HepG2 (cell line): ENCODE data around the gene PTPDC1. TPM values are rescaled to one million over a fixed set of nuclear protein-coding genes. Genes with fewer than 3 reads are reported as not detected.

Source experiments
- ATAC-seq: fragments of 200-7000 bp; cut with Tn5 transposase; 3 replicates; pipeline ENCODE4 v1.9.1; 2020; ENCODE audit warnings: mild to moderate bottlenecking, moderate library complexity
- BruUV-seq: library from RNA; stranded (reverse); fragments of 400-500 nt; replicated peaks from 2 replicates; lab custom pipeline; 2021; lab: Mats Ljungman, UMichigan
- CTCF ChIA-PET: fragments of 300-600 bp; formaldehyde crosslinking; extraction: SDS; loops from one replicate; lab custom pipeline; 2021; ENCODE audit warnings: low total read pairs, inconsistent platforms, low intra/inter-chr PET ratio; lab: Yijun Ruan, JAX
- POLR2A ChIA-PET: fragments of 350-600 bp; sonication (Branson Sonifier 250); formaldehyde crosslinking; loops from one replicate; lab custom pipeline; 2020; ENCODE audit warnings: antibody characterized with exemption, inconsistent platforms; lab: Yijun Ruan, JAX
- DNase-seq: peaks from one replicate; pipeline ENCODE4 v3.0.0-alpha.2; 2015; ENCODE audit warnings: low spot score
- FAIRE-seq: peaks from 3 replicates; lab custom pipeline; 2011; peaks lifted over from hg19 to GRCh38; lab: Jason Lieb, UNC
- H2AFZ ChIP-seq: one replicate; pipeline ENCODE4 v1.6.1; 2011; ENCODE audit warnings: low read length, inconsistent platforms
- H3K27ac ChIP-seq: fragments of 300-600 bp; 3 replicates; pipeline ENCODE4 v1.8.0; 2011; ENCODE audit warnings: mixed run types, mild to moderate bottlenecking, mixed read lengths, low read length, inconsistent platforms; ENCODE audit not compliant: insufficient read depth; ENCODE audit errors: extremely low read length
- H3K27me3 ChIP-seq, 2 experiments: fragments of 200-600 bp in 1 of 2; 2 replicates in 1 of 2; 3 replicates in 1 of 2; pipeline versions ENCODE4 v1.6.0 to v1.8.0; 2011; ENCODE audit warnings: low read length in 2 of 2, mild to moderate bottlenecking in 2 of 2, moderate library complexity in 2 of 2, inconsistent platforms in 1 of 2; ENCODE audit not compliant: insufficient read depth in 2 of 2, control insufficient read depth in 1 of 2
- H3K36me3 ChIP-seq, 2 experiments: fragments of 200-600 bp in 1 of 2; replicated peaks in 1 of 2; 2 replicates in 1 of 2; 3 replicates in 1 of 2; pipeline versions ENCODE4 v1.5.1 to v1.8.0; 2011; ENCODE audit warnings: low read length in 2 of 2, inconsistent platforms in 1 of 2; ENCODE audit not compliant: insufficient read depth in 2 of 2, control insufficient read depth in 1 of 2
- H3K4me1 ChIP-seq: 2 replicates; pipeline ENCODE4 v1.5.1; 2012; ENCODE audit warnings: low read length, inconsistent platforms; ENCODE audit not compliant: insufficient read depth
- H3K4me2 ChIP-seq: 2 replicates; pipeline ENCODE4 v1.6.0; 2011; ENCODE audit warnings: low read depth, low read length, inconsistent platforms
- H3K4me3 ChIP-seq, 3 experiments: fragments of 200-600 bp in 1 of 3; sonication (generic), shearing (Covaris generic) in 1 of 3; replicated peaks in 1 of 3; 2 replicates each; pipeline ENCODE4 v1.5.1; 2011 to 2016; ENCODE audit warnings: low read length in 3 of 3, inconsistent platforms in 2 of 3, low read depth in 2 of 3, mild to moderate bottlenecking in 2 of 3, control low read depth in 1 of 3, mixed read lengths in 1 of 3; ENCODE audit not compliant: insufficient read depth in 1 of 3
- H3K79me2 ChIP-seq: one replicate; pipeline ENCODE4 v1.6.1; 2011; ENCODE audit warnings: low read length, inconsistent platforms; ENCODE audit not compliant: insufficient read depth
- H3K9ac ChIP-seq: 2 replicates; pipeline ENCODE4 v1.6.0; 2011; ENCODE audit warnings: mild to moderate bottlenecking, low read depth, low read length, inconsistent platforms; ENCODE audit not compliant: insufficient read depth
- H3K9me3 ChIP-seq: 2 replicates; pipeline ENCODE4 v1.5.1; 2012; ENCODE audit warnings: mild to moderate bottlenecking, low read length
- H4K20me1 ChIP-seq: 2 replicates; pipeline ENCODE4 v1.6.0; 2011; ENCODE audit warnings: inconsistent platforms, mild to moderate bottlenecking, low read length, moderate library complexity; ENCODE audit not compliant: insufficient read depth
- ARHGAP35 ChIP-seq: sonication (generic); formaldehyde crosslinking; IDR thresholded peaks from 2 replicates; pipeline ENCODE4 v1.9.0; 2022; ENCODE audit warnings: mild to moderate bottlenecking, inconsistent platforms, moderate library complexity, missing genetic modification reagents, borderline replicate concordance
- CENPT ChIP-seq: sonication (generic); formaldehyde crosslinking; IDR thresholded peaks from 2 replicates; pipeline ENCODE4 v1.8.0; 2022; ENCODE audit warnings: low read depth, mild to moderate bottlenecking, moderate library complexity, missing genetic modification reagents
- EED ChIP-seq: sonication (generic); formaldehyde crosslinking; IDR thresholded peaks from 2 replicates; pipeline ENCODE4 v1.5.0; 2020; ENCODE audit warnings: mild to moderate bottlenecking, missing genetic modification reagents
- HHEX ChIP-seq: IDR thresholded peaks from 2 replicates; pipeline ENCODE4 v1.6.1; 2016; ENCODE audit warnings: control low read depth
- KMT2A ChIP-seq: sonication (generic); formaldehyde crosslinking; IDR thresholded peaks from 2 replicates; pipeline ENCODE4 v1.4.0; 2020; ENCODE audit warnings: missing genetic modification reagents
- REPIN1 ChIP-seq: sonication (generic); formaldehyde crosslinking; IDR thresholded peaks from 2 replicates; pipeline ENCODE4 v1.8.0; 2022; ENCODE audit warnings: missing genetic modification reagents, low read depth, mild to moderate bottlenecking, borderline replicate concordance
- U2AF1 ChIP-seq: fragments of 200-400 bp; formaldehyde crosslinking; optimal IDR thresholded peaks from 2 replicates; pipeline ENCODE3; 2017; ENCODE audit warnings: mild to moderate bottlenecking, low read depth, low read length
- YY1 ChIP-seq: IDR thresholded peaks from 2 replicates; pipeline ENCODE4 v1.6.1; 2011; ENCODE audit warnings: low read length, low read depth, moderate library complexity, mild to moderate bottlenecking; ENCODE audit not compliant: insufficient read depth, insufficient replicate concordance
- ZKSCAN5 ChIP-seq: sonication (generic); formaldehyde crosslinking; IDR thresholded peaks from 2 replicates; pipeline ENCODE4 v1.5.1; 2020; ENCODE audit warnings: mild to moderate bottlenecking, missing genetic modification reagents
- WGBS: methylation state at CpG from one replicate; pipeline ENCODE4 v1.1.6; 2017; ENCODE audit warnings: low lambda C conversion rate; 5-methylcytosine and 5-hydroxymethylcytosine counted together
- in situ Hi-C: cut with HindIII; loops from 2 replicates; pipeline ENCODE4 v1.10.0; 2017; ENCODE audit warnings: low pct_unique_long_range_greater_than_20kb; ENCODE audit not compliant: extremely low pct_ligation_motif_present
- intact Hi-C: fragments of 100-400 bp; cut with micrococcal nuclease; formaldehyde crosslinking; loops from one replicate; pipeline ENCODE4 v1.10.0; 2022; ENCODE audit not compliant: unreplicated experiment
- polyA plus RNA-seq, 8 experiments: library from polyadenylated mRNA; depleted of rRNA in 3 of 8; stranded (reverse) in 7 of 8; unstranded in 1 of 8; fragments of >200 nt; fragmentation: Illumina TruSeq in 4 of 8; extraction: Trizol in 4 of 8; gene quantifications; 2 replicates each; pipeline versions ENCODE4 v1.2.1 to v1.2.3, GENCODE V29; 2011 to 2016; ENCODE audit warnings: low read depth in 4 of 8, missing spikeins in 1 of 8, mixed read lengths in 1 of 8; ENCODE audit not compliant: insufficient read depth in 1 of 8
- total RNA-seq, 5 experiments: library from RNA; depleted of rRNA; stranded (reverse); fragments of >200 nt; fragmentation: Illumina TruSeq; extraction: Trizol; gene quantifications; 2 replicates each; pipeline ENCODE4 v1.2.3, GENCODE V29; 2016; ENCODE audit warnings: low read depth in 1 of 5
- TF ChIP-seq, protein P1 (sequence below): sonication (generic); formaldehyde crosslinking; IDR thresholded peaks from 2 replicates; pipeline ENCODE4 v1.5.1; 2020; ENCODE audit warnings: mild to moderate bottlenecking, missing genetic modification reagents, borderline replicate concordance

The PTPDC1 gene
- total and polyA plus RNA-seq, 2 of the 13 experiments (the other 11 are each of a cell fraction or from before 2014, with no cell fraction given): 6.1 to 8.6 TPM

GRCh38 chr9:94082956-94083355 is 1.3 kb upstream of the PTPDC1 start:
- Histone ChIP-seq H4K20me1 (no peaks in the 10 kb centered on the region), H3K4me1 (peaks cover 19% of the 10 kb centered on the region), H3K79me2 (no peaks in the 10 kb centered on the region), H3K9me3 (no peaks in the 10 kb centered on the region), H3K4me3 (no peak overlapping the region), H3K27ac (no peak overlapping the region), H3K36me3 (peaks cover 0 to under 1% of the 10 kb centered on the region in 2 experiments; a peak in 2 of 5 replicates), H3K4me2 (no peak overlapping the region), H3K27me3 (no peaks in the 10 kb centered on the region), H2AFZ (no peak overlapping the region), H3K9ac (no peak overlapping the region)
- DNase-seq (no peak), FAIRE-seq (no peak), ATAC-seq (no peak)
- CTCF ChIA-PET: no interaction called here
- intact Hi-C loops (no loop called here), in situ Hi-C loops (no loop called here)
- TF ChIP-seq, protein P1, sequence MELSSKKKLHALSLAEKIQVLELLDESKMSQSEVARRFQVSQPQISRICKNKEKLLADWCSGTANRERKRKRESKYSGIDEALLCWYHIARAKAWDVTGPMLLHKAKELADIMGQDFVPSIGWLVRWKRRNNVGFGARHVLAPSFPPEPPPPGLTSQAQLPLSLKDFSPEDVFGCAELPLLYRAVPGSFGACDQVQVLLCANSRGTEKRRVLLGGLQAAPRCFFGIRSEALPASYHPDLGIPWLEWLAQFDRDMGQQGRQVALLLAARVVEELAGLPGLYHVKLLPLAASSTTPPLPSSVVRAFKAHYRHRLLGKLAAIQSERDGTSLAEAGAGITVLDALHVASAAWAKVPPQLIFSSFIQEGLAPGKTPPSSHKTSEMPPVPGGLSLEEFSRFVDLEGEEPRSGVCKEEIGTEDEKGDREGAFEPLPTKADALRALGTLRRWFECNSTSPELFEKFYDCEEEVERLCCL (CRISPR knock-in tag): no peak
- TF ChIP-seq U2AF1: no peak
- no peak for TF ChIP-seq ZKSCAN5
- no peak for TF ChIP-seq EED (CRISPR knock-in tag)
- TF ChIP-seq REPIN1 (CRISPR knock-in tag): no peak
- no peak for TF ChIP-seq CENPT (CRISPR knock-in tag)
- TF ChIP-seq KMT2A (CRISPR knock-in tag): no peak
- no peak for TF ChIP-seq YY1
- TF ChIP-seq HHEX (CRISPR knock-in tag): no peak
- no peak for TF ChIP-seq ARHGAP35
- 89% methylated on average over 1 of the region's 1 CpG for WGBS
- POLR2A ChIA-PET: interaction anchor here (0.8 kb wide), 1 partner anchor 83 kb away, joined by 3 read pairs; no protein-coding TSS in a partner anchor
- no TSS peak for BruUV-seq
